Mesenchymal stem cell (in vitro differentiated cells and primary cell): ENCODE data around the gene CEACAM18. TPM values are rescaled to one million over a fixed set of nuclear protein-coding genes. Genes with fewer than 3 reads are reported as not detected.

Source experiments
- small RNA-seq: library from polyadenylated mRNA; stranded (forward); fragments of <200 nt; extraction: miRNeasy Mini kit (QIAGEN cat#:217004); gene quantifications from one replicate; pipeline ENCODE3, GENCODE V24; 2013; ENCODE audit warnings: low read depth

CEACAM18 gene

Small RNA genes within 50 kb of the gene (small RNA-seq; reads per million reads assigned to genes)
- gene AC020914.3 (not detected), gene AC020914.5 (not detected)
